Kidney epithelial cell (primary cell): ENCODE data around the gene IGSF11. TPM values are rescaled to one million over a fixed set of nuclear protein-coding genes. Genes with fewer than 3 reads are reported as not detected.
"Not testable (repeated sequence)": the region's sequence is repeated elsewhere in the genome, so short reads cannot be mapped to it uniquely, and the experiment has no call there.

ENCODE experiments used
- DNase-seq: peaks from one replicate; pipeline ENCODE4 v3.0.0-alpha.2; 2010; ENCODE audit warnings: low read depth
- H3K27me3 ChIP-seq: 2 replicates; pipeline ENCODE4 v1.6.0; 2011; ENCODE audit warnings: low read length; ENCODE audit not compliant: control insufficient read depth, insufficient read depth
- H3K36me3 ChIP-seq: 2 replicates; pipeline ENCODE4 v1.5.1; 2011; ENCODE audit warnings: low read length; ENCODE audit not compliant: control insufficient read depth, insufficient read depth
- H3K4me3 ChIP-seq: 2 replicates; pipeline ENCODE4 v1.5.1; 2011; ENCODE audit warnings: low read depth, mild to moderate bottlenecking, control low read depth, low read length
- CTCF ChIP-seq: IDR thresholded peaks from 2 replicates; pipeline ENCODE4 v1.5.1; 2011; ENCODE audit warnings: mild to moderate bottlenecking, moderate library complexity, low read length, control low read depth, inconsistent platforms; ENCODE audit not compliant: insufficient read depth, poor library complexity, severe bottlenecking
- total RNA-seq: library from RNA; depleted of rRNA; stranded (reverse); fragments of >200 nt; gene quantifications from 2 replicates; pipeline ENCODE4 v1.2.3, GENCODE V29; 2015

Gene IGSF11
- not detected in 2 replicates for total RNA-seq

GRCh38 chr3:119034256-119035013 lies at the start of gene IGSF11:
IGSF11 (minus strand) TSS chr3:119034846; CDS start chr3:119034582, 264 bp downstream.
- DNase-seq = no peak
- no peaks in the 10 kb centered on the region for H3K36me3 ChIP-seq
- peaks cover 14% of the 10 kb centered on the region for H3K27me3 ChIP-seq
- TF ChIP-seq CTCF = no peak
- peak within 1 kb of the TSS; percentile 56 for H3K4me3 ChIP-seq

GRCh38 chr3:119080364-119080763 lies 45.7 kb upstream of the IGSF11 start:
- Histone ChIP-seq H3K4me3 (no peak overlapping the region), H3K36me3 (no peaks in the 10 kb centered on the region), H3K27me3 (no peaks in the 10 kb centered on the region)
- DNase-seq = no peak
- TF ChIP-seq CTCF = no peak

- no peak for DNase-seq
- no peaks in the 10 kb centered on the region for H3K27me3 ChIP-seq
- no peak overlapping the region for H3K4me3 ChIP-seq
- TF ChIP-seq CTCF = no peak
- H3K36me3 ChIP-seq = no peaks in the 10 kb centered on the region
These were observed 38.8 kb upstream of the IGSF11 start for GRCh38 chr3:119073258-119074001.

GRCh38 chr3:119072451-119072850 lies 37.8 kb upstream of the IGSF11 start:
- DNase-seq, H3K36me3 ChIP-seq, H3K4me3 ChIP-seq, H3K27me3 ChIP-seq: not testable (repeated sequence)

- TF ChIP-seq CTCF = no peak
- H3K4me3 ChIP-seq = no peak overlapping the region
- DNase-seq = no peak
- no peaks in the 10 kb centered on the region for H3K27me3 ChIP-seq
- no peaks in the 10 kb centered on the region for H3K36me3 ChIP-seq
These were observed 35.1 kb upstream of the IGSF11 start for GRCh38 chr3:119069725-119070124.

- DNase-seq = no peak
- Histone ChIP-seq H3K36me3 (no peaks in the 10 kb centered on the region), H3K4me3 (no peak overlapping the region), H3K27me3 (no peaks in the 10 kb centered on the region)
- no peak for TF ChIP-seq CTCF
These were observed 28.8 kb upstream of the IGSF11 start for GRCh38 chr3:119063471-119063870.
